Fibroblast of skin of left quadriceps (primary cell): ENCODE measurements around the gene PRICKLE2.

Source experiments
- DNase-seq, 2 experiments: peaks; one replicate each; pipeline ENCODE4 v3.0.0-alpha.2; 2013; ENCODE audit warnings: low read depth in 2 of 2

The PRICKLE2 gene

DNA sequence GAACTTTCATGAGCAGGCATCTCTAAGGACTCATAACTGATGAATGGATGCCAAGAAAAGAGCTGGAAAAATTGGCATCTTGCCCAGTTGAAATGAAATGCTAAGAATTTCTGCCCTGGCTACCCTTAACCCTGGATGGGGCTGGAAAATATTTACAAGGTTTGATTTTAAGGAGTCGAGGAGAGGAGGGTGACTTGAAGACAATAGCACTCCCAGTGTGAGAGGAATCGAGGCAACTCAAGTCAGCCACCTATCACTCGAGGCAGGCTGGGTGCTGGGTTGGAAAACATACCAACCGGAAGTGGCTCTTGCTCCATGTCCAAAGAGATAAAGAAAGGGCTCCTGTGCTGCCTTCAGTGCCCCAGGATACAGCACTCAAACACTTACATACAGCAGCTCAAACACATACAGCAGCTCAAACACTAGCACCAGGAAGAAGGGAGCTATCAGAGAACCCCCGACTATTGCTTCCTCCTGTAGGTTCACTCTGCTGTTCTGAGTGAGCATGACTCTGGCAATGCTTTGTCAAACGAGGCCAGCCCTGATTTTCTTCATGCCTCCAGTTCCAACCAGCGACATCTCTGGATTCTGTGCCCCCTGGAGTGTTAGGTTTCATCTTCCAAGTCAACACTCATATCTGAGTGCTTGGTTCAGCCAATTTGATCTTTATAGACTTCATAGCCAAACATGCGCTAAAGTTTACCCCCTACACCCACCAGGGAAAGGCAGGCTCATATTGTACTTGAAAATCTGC, 4.9 kb downstream of the PRICKLE2 start:
- DNase-seq, result peak in 1 of 2 experiments; percentile 70

DNA sequence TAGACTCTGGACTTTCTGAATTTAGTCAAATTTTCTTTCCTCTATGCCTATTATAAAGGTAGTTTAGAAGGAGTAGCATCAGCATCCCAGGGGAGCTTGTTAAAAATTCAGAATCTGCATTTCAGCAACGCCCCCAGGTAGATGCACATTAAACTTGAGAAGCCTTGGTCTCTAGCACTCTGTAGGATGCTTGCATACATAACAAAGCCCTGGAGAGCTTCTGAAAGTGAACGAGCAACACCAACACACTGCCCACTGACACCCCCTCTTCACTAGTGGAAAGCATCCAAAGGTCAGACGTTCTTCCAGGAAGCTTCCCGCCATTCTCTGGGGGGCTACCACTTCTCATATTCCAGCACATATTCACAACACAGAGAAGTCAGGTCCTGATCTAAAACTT, 6.5 kb downstream of the PRICKLE2 start:
- no peak for DNase-seq

DNA sequence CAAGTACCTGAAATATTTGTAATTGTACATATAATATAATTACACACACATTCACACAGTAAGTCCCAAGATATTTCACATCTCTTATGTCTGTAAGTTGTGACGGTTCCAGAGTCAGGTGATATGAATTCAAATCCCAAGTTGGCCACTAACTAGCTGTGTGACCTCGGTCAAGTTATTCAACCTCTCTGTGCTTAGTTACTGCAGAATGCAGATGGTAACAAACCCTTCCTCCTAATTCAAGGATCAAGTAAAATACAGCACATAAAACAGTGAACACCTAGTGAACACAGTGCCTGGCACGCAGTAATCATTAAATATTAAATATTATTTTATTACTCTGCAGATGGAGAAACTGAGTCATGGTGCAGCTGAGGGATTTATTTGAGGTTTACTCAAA, 6.9 kb downstream of the PRICKLE2 start:
- no peak for DNase-seq

DNA sequence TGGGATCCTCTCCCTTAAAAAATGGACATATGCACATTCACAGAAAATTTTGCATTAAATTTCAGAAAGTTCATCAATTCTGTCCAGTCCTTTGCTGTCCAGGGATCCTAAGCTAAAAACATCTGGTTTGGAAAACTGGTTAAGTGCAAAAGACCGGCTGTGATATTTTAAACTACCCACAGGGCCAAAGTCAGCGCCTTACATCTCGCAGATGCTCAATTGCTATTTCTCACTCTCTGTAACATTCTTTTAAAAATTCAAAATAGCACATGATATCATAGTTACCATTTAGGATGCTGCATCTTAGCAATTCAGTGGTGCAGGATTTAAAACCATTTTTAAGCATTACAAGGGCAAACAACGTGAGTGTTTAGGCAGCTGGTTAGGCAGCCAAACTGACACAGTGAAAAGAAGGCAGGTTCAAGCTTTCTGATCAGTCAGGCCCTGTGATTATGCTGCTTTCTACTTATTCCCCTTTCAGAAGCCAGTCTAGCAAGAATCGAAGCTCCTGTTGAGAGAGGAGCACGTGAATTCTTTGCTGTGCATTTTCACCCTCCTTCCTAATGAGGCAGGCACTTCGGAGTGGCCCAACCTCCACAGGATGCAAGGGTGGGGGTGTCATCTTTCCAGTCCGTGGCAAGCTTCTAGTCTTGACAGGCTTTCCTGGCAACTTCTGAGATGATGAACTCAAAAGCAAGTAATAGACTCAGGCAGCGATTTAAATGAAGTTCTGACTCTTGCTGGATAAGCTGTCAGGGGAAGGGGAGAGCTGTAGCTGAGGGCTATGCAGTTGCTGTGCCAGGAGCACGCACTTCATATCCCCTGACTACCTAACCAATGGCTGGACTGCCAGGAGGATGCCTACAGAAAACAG, 8.8 kb downstream of the PRICKLE2 start:
- no peak for DNase-seq

DNA sequence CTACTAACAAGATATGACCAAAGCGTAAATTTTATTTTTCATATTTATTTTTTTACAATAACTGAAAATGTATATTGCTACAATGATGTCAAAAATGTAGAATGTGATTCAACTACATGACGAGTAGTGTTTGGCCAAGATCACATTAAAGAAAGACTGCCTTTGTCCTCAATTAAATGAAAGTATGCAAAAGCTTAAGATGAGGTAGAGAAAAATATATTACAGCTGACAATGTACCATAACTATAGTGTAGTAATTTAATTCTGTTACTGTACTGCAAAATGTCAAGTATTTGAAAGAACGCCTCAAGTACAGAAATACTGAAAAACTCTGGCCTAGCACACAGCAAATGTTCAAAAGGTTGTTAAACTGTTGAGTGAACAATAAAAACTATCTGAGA, 9.7 kb downstream of the PRICKLE2 start:
- no peak for DNase-seq

DNA sequence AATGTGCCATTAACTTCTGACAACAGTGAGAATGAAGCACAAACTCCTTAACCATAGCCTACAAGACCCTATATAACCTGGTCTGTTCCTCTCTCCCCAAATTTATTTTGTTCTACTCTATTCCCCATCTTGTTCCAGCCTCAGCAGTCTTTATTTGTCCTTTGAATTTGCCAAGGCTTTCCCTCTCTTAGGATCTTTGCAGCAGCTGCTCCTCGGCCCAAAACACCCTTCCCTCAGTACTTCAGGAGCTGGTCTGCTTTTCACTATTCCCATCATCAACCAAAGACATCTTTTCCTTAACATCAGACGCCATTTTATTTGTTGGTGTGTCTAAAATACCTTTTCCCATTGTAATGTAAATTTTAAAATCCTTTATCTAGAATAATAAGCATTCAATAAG, 10.2 kb downstream of the PRICKLE2 start:
- no peak for DNase-seq

DNA sequence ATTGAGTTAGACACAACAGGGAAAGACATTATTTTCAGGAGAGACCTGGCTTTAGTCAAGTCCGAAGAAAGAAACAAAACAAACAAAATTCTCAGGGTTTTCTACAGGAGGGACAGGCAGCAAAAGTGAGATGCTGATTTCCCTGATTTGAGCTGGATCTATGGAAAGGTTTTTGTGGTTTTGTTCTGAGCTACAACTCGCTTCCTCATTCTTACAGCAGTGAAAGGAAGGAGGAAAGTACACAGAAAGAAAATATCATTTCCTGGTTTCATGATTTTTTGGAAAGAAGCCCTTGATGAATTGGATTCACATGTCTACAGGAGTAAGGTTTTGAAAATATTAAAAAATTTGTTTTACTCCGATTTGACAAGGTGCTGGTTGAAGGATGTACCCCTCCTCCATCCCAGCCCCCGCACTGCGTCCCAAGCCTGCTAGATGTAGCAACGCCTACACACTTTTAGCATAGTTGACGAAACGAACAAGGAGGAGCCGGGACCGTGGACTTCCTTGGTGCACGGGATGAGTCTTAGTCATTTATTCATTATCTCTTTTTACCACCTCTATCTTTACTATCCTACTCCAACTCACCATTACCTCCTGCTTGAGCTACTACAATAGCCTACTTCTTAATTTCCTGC, 10.8 kb downstream of the PRICKLE2 start:
- DNase-seq, result no peak

DNA sequence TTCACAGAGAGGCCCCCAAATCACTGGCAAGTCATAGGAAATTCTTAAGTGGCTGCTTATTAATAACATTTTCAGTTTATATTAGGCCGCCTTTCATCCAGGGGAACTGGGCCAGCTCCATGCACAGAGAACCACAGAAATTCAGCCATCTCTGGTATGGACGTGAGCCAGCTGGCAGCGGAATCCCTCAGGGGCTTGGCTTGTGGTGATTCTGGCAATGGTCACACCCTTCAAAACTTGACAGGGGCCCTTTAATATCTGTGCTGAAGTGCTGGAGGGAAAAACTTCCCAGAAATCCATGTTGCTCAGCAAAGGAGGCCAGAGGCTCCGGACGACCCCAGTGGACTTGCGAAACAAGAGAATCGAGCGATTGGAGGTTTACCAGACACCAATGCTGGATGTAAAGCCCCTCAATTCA, 11.3 kb downstream of the PRICKLE2 start:
- DNase-seq, result peak; percentile 91 to 92

DNA sequence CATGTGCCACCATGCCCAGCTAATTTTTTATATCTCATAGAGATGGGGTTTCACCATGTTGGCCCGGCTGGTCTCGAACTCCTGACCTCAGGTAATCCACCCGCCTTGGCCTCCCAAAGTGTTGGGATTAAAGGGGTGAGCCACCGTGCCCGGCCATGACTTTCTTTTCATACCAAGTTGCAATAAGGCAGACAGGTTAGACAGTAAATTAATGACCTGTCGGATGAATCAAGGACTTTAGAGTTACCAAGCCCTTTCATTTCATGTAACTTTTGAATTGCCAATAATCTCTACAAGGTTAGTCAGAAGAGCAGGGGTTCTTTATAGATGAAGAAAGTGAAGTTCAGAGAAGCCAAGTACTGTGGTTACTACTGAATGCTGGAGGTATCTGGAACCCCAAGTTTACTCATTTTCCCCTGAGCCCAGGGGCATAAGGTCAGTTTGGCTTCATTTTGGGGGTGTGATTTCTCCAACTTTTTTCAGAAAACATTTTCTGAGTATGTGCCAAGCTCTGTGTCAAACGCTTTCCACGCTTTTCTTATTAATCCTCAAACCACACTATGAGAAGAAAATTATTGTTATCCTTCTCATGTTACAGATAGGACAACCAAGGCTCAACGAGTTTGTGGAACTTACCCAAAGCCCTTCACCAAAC, 11.9 kb downstream of the PRICKLE2 start:
- no peak for DNase-seq

DNA sequence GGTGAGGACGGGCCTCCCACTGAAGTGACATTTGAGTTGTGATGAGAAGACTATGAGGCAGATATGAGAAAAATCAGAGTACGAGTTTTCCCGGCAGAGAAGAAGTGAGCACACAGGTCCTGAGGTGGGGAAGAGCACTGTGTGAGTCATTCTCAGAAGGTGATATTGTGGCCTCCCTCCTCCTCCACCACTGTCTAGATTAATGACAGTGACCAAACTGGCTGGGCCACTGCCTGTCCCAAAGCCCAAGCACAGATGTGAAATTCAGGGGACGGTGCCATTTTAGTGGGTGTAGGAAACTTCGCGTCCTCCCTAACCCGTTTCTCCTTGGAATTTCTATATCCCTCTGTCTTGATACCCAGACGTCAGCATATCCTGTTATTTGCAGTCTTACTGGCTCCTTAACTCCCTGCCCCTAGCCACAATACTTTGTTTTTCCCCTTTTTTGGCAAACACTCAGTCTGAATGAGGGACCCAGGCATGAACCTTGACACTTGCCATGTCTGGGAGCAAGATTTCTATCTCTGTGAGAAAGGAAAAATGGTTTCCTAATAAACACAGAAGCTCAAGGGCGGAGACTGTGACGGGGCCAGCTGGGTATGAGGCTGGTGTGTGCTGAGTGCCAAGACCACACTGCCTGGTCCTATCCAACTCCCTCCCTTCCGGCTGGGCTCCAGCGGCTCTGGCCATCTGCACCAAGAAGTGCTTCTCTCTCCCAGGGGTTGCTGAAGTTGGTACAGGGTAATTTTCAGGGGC, 15.2 kb downstream of the PRICKLE2 start:
- no peak for DNase-seq

DNA sequence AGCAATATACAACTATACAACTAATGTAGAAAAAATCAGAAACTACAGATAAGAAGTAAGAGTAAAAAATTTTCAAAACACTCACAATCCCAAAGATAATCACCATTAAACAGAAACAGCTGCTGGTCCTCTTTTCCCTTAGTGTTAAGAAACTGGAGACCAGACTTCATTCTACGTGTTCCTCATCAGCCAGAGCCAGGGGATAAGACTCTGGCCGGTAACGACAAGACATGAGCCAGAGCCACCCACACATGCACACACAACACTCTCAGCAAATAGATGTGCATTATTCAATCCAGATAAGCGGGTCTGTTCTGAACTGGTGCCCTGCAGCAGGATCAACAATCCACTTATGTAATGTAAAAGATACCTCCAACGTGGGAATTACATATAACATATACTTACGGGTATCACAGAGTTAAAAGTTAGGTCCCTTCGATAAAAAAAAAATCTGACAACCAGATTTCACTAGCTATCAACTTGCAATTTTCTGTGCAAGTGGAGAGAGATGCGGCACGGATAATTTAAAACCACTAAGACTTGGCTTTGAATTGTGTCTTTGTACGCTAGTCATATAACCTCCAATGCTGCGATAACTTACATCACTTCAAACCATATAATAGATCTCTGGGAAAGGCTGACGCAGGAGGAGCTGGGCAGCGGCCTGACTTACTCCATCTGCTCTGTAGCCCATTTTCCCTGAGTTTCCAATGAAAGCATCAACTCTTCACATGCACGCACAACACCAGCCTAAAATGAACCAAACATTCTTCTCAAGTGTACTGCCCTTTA, 17.8 kb downstream of the PRICKLE2 start:
- DNase-seq, result peak in 1 of 2 experiments; percentile 54

DNA sequence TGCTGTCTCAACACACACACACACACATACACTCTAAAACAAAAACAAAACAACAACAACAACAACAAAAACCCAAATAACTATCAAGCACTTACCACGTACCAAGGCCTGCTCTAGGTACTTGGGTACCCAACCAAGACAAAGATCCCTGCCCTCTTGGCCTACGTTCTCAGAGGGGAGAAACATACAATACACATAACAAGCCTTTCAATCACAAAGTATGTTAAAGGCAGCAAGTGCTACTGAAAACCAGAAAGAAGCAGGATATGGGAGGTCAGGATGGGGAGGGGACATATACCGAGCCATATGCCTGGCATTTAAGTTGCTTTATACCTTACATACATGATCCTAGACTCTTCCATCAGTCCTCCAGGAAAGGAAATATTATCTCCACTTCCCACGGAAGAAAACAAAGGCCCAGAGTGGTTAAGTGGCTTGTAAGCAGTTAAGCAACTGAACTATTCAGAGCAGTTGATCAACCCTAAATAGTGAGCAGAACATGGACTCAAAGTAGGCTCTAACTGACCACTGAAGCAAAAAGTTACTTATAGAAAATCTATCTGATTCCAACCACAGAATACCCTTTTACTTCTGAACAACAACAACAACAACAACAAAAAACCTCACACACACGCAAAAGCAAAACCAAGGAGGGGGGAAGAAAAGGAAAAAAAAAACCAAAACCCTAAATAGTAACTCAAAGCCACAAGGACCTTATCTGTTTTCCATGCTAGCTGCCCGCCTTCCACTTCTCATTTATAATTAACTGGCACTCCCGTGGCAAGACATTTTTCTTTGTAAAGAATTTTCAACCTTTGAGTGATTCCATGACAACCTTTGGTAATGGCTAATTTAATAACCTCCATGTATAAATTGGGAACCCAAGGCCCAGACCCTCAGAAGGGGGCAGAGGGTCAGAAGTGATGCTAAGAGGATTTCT, 21.0 kb downstream of the PRICKLE2 start:
- no peak for DNase-seq

DNA sequence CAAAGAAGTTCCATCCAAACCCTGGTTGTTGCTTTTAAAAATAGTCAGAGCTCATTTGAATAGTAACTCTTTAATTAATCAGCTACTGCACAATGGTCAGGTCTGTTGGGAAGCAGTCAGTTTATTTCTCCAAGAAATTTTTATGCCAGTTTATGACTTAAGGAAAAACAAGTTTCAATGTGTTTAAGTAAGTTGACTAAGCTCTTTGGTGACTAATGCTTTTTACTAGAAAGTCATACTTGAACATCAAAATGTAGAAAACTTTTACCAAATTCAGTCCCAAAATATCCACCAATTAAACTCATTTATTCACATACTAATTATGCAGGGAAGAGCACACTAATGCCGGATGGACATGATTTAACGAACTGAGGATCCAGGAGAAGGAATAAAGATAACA, 22.1 kb downstream of the PRICKLE2 start:
- no peak for DNase-seq

DNA sequence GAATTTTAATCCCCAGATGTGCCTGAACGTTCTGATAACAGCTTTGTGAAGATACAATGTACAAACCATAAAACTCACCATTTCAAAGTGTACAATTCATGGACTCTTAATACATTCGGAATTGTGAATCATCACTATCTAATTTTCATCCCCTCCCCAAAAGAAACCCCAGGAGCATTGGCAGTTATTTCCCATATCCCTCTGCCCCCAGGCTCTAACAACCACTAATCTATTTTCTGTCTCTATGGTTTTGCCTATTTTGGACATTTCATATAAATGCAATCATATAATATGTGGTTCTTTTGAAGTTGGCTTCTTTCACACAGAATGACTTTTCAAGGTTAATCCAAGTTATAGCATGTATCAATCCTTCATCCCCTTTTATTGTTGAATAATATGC, 25.3 kb downstream of the PRICKLE2 start:
- DNase-seq, result no peak

DNA sequence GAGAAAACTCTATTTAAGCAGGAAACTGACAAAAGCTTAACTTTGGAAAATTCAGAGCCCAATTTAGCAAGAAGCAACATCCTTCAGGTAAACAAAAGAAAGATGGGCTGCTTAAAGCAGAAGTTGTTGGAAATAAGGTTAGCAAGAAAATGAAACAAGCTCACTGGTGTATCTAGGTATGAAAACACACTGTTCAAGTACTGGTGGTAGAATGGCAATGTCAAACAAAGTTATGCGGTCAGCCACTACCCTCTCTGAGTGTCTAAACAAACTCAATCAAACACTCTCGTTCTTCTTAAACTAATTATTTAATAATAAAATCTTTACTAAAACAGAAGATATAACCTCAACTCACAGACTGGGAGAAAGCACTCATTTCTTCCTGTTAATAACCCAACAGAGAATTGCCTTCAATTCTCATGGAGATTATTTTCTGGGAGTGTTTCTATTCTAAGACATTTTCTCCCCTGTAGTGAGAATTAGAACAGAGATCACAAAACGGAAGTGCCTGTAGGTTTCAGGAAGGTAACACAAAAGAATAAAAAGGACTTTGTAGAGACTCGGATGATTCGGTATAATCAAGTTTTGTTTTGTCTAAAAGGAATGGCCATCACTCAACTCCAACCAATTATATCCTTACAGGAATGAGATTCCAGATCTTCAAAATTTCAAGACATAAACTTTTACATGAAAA, 28.9 kb downstream of the PRICKLE2 start:
- no peak for DNase-seq

DNA sequence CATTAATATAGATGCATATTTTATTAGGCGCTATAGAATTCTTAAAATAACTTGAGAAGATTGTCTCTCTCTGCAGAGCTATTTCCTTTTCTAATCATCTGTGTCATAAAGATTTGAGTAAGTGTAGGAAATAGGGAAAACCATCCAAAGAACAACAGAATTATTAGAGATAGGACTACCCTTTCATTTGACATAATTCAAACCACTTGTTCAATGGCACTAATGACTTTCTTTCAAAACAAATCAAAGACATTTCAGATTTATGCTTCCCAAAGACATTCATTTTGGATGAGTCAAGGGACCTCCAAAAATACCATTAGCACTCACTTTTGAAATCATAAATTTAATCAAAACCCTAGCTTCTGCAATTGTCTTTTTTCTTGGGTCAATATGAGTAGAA, 29.5 kb downstream of the PRICKLE2 start:
- peak; percentile 41 to 47 for DNase-seq

DNA sequence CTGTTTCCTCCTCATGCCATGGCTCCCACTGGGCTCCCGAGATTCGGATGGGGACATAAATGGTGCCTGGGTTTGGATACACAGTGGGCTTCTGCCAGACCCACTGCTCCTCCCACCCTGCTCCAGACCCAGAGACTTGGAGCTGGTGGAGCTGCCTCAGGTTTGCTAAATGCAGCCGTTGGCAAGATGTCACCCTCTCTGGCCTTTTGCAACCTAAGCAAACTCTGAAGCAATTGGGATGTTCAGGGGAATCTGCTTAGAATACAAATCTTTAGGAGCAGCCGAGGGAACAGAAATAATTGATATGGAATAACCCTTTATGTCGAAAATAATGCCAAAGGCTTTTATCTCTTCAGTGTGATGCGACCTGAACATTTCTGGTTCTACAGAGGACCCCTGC, 33.4 kb downstream of the PRICKLE2 start:
- no peak for DNase-seq
